ENCODE results near the gene MAP6D1.
"Not testable (repeated sequence)": the region's sequence is repeated elsewhere in the genome, so short reads cannot be mapped to it uniquely, and the experiment has no call there.

Gene MAP6D1

DNA sequence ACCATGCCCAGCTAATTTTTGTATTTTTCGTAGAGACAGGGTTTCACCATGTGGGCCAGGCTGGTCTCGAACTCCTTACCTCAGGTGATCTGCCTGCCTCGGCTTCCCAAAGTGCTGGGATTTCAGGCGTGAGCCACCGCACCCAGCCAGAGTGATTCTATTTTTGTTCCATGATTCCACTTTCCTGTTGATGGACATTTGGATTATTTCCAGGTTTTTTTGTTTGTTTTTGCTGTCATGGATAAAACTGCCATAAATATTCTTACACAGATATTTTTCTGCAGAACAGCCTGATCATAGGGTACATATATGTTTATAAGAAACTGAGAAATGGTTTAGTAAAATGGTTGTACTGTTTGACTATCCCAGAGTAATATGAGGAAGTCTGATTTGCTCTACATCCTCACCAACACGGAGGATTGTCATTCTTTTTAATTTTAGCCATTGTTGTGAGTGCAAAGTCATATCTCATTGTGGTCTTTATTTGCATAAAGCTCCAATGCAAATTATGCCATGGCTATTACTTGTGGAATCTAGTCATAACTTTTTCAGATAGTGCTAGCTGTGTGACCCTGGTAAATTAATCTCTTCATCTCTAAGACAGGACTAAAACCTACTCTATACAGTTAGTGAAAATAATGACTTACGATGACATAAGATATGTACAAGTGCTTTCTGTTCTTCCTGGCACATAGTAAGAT lies 42.7 kb downstream of the MAP6D1 start:
- Mint-ChIP-seq H3K27ac (peak overlapping the region; percentile 29), H3K27me3 (ENCODE audit: low read depth, poor library complexity) (peaks cover 2% of the 10 kb centered on the region), H3K4me1 (no peaks in the 10 kb centered on the region), H3K4me3 (no peak overlapping the region), H3K9me3 (no peaks in the 10 kb centered on the region), H3K36me3 (ENCODE audit: low read depth) (peaks cover 92% of the 10 kb centered on the region)
- TF ChIP-seq, protein P1, sequence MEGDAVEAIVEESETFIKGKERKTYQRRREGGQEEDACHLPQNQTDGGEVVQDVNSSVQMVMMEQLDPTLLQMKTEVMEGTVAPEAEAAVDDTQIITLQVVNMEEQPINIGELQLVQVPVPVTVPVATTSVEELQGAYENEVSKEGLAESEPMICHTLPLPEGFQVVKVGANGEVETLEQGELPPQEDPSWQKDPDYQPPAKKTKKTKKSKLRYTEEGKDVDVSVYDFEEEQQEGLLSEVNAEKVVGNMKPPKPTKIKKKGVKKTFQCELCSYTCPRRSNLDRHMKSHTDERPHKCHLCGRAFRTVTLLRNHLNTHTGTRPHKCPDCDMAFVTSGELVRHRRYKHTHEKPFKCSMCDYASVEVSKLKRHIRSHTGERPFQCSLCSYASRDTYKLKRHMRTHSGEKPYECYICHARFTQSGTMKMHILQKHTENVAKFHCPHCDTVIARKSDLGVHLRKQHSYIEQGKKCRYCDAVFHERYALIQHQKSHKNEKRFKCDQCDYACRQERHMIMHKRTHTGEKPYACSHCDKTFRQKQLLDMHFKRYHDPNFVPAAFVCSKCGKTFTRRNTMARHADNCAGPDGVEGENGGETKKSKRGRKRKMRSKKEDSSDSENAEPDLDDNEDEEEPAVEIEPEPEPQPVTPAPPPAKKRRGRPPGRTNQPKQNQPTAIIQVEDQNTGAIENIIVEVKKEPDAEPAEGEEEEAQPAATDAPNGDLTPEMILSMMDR (IDR thresholded peaks at IDR 0.05), result no peak
- DNase-seq, result no peak

DNA sequence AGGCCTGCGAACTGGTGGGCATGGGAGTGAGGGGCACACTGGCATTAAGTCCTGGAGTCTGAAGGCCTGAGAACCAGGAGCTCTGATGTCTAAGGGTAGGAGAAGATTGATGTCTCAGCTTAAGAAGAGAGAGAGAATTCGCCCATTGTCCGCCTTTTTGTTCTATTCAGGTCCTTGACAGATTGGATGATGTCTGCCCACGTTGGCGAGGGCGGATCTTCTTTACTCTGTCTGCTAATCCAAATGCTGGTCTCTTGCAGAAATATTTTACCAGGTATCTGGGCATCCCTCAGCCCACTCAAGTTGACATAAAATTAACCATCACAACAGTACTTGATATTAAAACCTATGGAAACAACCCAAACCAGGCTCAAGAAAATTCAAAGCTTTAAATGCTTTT lies 44.1 kb downstream of the MAP6D1 start:
- Mint-ChIP-seq H3K27ac (peak overlapping the region; percentile 45), H3K36me3 (ENCODE audit: low read depth) (peaks cover 92% of the 10 kb centered on the region), H3K27me3 (ENCODE audit: low read depth, poor library complexity) (peaks cover 2% of the 10 kb centered on the region), H3K9me3 (no peaks in the 10 kb centered on the region), H3K4me3 (no peak overlapping the region), H3K4me1 (no peaks in the 10 kb centered on the region)
- TF ChIP-seq, protein P1 (IDR thresholded peaks at IDR 0.05), result no peak
- no peak for DNase-seq

DNA sequence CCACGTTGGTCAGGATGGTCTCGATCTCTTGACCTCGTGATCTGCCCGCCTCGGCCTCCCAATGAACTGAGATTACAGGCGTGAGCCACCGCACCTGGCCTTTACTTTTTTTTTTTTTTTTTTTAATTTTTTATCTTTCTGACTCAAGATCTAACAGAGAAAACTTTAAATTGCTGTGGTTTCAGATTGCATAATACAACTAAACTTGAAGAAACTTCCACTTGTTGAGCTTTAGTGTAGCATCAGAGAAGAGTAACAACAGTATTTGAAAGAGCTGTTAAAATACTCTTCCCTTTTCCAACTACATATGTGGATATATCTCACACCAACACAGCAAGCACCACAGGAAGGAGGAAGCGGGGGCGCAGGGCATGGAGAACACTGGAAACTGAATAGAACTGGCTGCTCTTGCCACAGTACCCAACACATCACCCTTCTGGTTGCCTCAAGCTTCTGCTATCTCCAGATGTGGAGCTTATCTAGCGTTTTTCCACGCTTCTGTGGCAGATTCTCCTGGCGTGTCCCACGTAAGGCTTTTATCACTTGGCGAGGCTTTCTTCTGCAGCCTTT lies 45.4 kb downstream of the MAP6D1 start:
- Mint-ChIP-seq H3K36me3 (ENCODE audit: low read depth) (peaks cover 91% of the 10 kb centered on the region), H3K9me3 (no peaks in the 10 kb centered on the region), H3K4me1 (no peaks in the 10 kb centered on the region), H3K27me3 (ENCODE audit: low read depth, poor library complexity) (peaks cover 2% of the 10 kb centered on the region), H3K4me3 (no peak overlapping the region), H3K27ac (no peak overlapping the region)
- no peak for DNase-seq
- TF ChIP-seq, protein P1 (IDR thresholded peaks at IDR 0.05), result no peak

DNA sequence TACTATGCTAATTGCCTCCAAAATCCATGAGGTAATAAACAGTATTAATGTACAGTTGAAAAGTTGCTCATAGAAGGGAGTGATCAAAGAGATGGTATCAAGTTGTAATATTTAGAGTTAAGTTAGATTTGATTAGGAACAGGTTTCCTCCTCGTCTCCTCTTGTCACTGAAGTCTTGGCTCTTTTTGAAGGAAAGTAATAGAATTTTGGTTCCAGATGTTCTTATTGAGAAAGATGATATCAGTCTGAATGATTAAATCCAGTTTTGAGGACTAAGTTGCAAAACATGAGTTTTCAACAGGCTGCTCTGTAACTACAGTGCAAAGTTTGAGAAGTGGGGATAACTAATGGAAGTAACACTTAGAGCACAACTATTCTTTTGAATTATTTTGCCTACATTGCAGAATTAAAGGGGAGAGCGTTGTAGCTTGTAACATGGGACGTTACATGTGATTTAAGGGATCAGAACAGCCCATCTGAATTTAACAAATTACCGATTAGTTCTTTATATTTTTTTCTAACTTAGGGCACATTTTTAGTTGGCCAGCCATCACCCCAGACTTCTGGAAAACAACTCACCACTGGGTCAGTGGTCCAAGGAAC lies 48.3 kb downstream of the MAP6D1 start:
- no peak for DNase-seq
- Mint-ChIP-seq H3K9me3 (no peaks in the 10 kb centered on the region), H3K36me3 (ENCODE audit: low read depth) (peaks cover 92% of the 10 kb centered on the region), H3K27ac (no peak overlapping the region), H3K4me3 (no peak overlapping the region), H3K4me1 (no peaks in the 10 kb centered on the region), H3K27me3 (ENCODE audit: low read depth, poor library complexity) (no peaks in the 10 kb centered on the region)
- TF ChIP-seq, protein P1 (IDR thresholded peaks at IDR 0.05), result no peak

DNA sequence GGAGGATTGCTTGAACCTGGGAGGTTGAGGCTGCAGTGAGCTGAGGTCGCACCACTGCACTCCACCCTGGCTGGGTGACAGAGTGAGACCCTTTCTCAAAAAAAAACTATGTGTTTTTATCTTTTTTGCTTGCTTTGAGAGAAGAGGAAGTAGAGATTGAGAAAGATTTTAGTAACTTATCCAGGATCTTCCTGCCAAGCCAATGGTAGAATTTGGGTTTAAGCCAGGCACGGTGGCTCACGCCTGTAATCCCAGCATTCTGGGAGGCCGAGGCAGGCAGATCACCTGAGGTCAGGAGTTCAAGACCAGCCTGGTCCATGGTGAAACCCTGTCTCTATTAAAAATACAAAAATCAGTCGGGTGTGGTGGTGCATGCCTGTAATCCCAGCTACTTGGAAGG lies 48.9 kb downstream of the MAP6D1 start:
- DNase-seq; H3K4me1 Mint-ChIP-seq; H3K4me3 Mint-ChIP-seq; H3K9me3 Mint-ChIP-seq; H3K27me3 Mint-ChIP-seq (ENCODE audit: low read depth, poor library complexity); H3K27ac Mint-ChIP-seq: not testable (repeated sequence)
- H3K36me3 Mint-ChIP-seq (ENCODE audit: low read depth), result peaks cover 90% of the 10 kb centered on the region

DNA sequence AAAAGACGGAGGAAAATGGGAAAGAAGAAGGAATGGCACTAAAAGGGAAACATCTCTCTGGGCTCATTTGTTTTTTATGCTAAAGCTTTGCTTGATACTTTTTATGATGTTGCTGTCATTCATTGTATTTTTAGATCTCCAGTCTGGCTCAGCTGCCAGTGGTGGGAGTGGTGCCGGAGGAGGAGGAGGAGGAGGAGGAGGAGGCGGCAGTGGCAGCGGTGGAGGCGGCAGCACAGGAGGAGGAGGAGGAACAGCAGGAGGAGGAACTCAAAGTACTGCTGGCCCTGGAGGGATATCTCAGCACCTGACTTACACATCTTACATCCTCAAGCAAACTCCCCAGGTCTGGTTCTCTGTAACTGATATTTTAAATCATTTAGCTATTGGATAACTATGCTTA lies 49.6 kb downstream of the MAP6D1 start:
- DNase-seq, result no peak
- no peaks in the 10 kb centered on the region for H3K4me1 Mint-ChIP-seq
- no peaks in the 10 kb centered on the region for H3K9me3 Mint-ChIP-seq
- TF ChIP-seq, protein P1 (IDR thresholded peaks at IDR 0.05), result no peak
- H3K27ac Mint-ChIP-seq, result no peak overlapping the region
- peaks cover 90% of the 10 kb centered on the region for H3K36me3 Mint-ChIP-seq (ENCODE audit: low read depth)
- H3K27me3 Mint-ChIP-seq (ENCODE audit: low read depth, poor library complexity), result no peaks in the 10 kb centered on the region
- H3K4me3 Mint-ChIP-seq, result no peak overlapping the region

Measured in nephron progenitor cell (in vitro differentiated cells).